H1 (cell line): Measurements from ENCODE around the gene OGDH. TPM values are rescaled to one million over a fixed set of nuclear protein-coding genes. Genes with fewer than 3 reads are reported as not detected.

ENCODE experiments used
- ASH2L ChIP-seq: fragments of 200-600, 300-600 bp; sonication (generic); IDR thresholded peaks from one replicate; pipeline ENCODE4 v1.7.1; 2017; ENCODE audit warnings: low read length
- CHD7 ChIP-seq: fragments of 300-600 bp; sonication (generic); IDR thresholded peaks from 2 replicates; pipeline ENCODE4 v1.7.1; 2012; ENCODE audit warnings: low read length, moderate library complexity, mild to moderate bottlenecking, inconsistent platforms; ENCODE audit not compliant: insufficient replicate concordance
- GABPA ChIP-seq: IDR thresholded peaks from 2 replicates; pipeline ENCODE4 v1.6.1; 2011; ENCODE audit warnings: mild to moderate bottlenecking, low read length, moderate library complexity, borderline replicate concordance; ENCODE audit not compliant: insufficient read depth
- KDM1A ChIP-seq: fragments of 200-600, 300-600 bp; sonication (generic); IDR thresholded peaks from 2 replicates; pipeline ENCODE4 v1.7.1; 2016; ENCODE audit warnings: mild to moderate bottlenecking, low read length, borderline replicate concordance
- KDM4A ChIP-seq: IDR thresholded peaks from one replicate; pipeline ENCODE4 v1.7.1; 2012; ENCODE audit warnings: low read depth, mild to moderate bottlenecking, moderate library complexity, low read length, inconsistent platforms; ENCODE audit not compliant: severe bottlenecking
- NRF1 ChIP-seq: IDR thresholded peaks from 2 replicates; pipeline ENCODE4 v1.6.1; 2011; ENCODE audit warnings: mild to moderate bottlenecking, low read depth, low read length, improper control_type of control experiment
- POU5F1 ChIP-seq: IDR thresholded peaks from 2 replicates; pipeline ENCODE4 v1.6.1; 2011; ENCODE audit warnings: low read depth, mild to moderate bottlenecking, low read length, moderate library complexity
- SAP30 ChIP-seq: fragments of 300-600 bp; sonication (generic); IDR thresholded peaks from 2 replicates; pipeline ENCODE4 v1.7.1; 2012; ENCODE audit warnings: low read length, moderate library complexity, mild to moderate bottlenecking, inconsistent platforms; ENCODE audit not compliant: insufficient read depth, insufficient replicate concordance
- SP1 ChIP-seq: IDR thresholded peaks from 2 replicates; pipeline ENCODE4 v1.6.1; 2011; ENCODE audit warnings: low read depth, low read length
- USF2 ChIP-seq: IDR thresholded peaks from 2 replicates; pipeline ENCODE4 v1.6.1; 2011; ENCODE audit warnings: low read length, improper control_type of control experiment
- ZNF274 ChIP-seq: IDR thresholded peaks from 2 replicates; pipeline ENCODE4 v1.7.0; 2012; ENCODE audit warnings: low read length, borderline replicate concordance; ENCODE audit errors: extremely low read depth
- polyA plus RNA-seq, 7 experiments: library from polyadenylated mRNA; depleted of rRNA in 3 of 7; stranded (reverse) in 5 of 7; unstranded in 2 of 7; fragments of >200 nt in 5 of 7; fragments of 200-250 nt in 2 of 7; gene quantifications; 1 replicate in 5 of 7; 2 replicates in 1 of 7; 4 replicates in 1 of 7; pipeline versions ENCODE4 v1.2.1 to v1.2.3, GENCODE V29; 2011 to 2013; ENCODE audit warnings: missing spikeins in 2 of 7, mixed read lengths in 2 of 7
- total RNA-seq: library from RNA; stranded (reverse); fragmentation: NEBNext Ultra II Directional; extraction: Animal tissue kit (Norgen Biotek cat#: 25700); gene quantifications from 2 replicates; pipeline ENCODE4 v1.2.1, GENCODE V29; 2021

OGDH gene
- total and polyA plus RNA-seq, 2 of the 8 experiments (the other 6 are each of a cell fraction or from before 2014, with no cell fraction given), result 71.6 to 91.6 TPM

GRCh38 chr7:44564606-44565005 is 41.8 kb upstream of the OGDH start (continued):
- no peak for TF ChIP-seq CHD7
- TF ChIP-seq GABPA, result no peak
- no peak for TF ChIP-seq KDM1A
- no peak for TF ChIP-seq ASH2L
- no peak for TF ChIP-seq KDM4A
- TF ChIP-seq NRF1, result no peak
- no peak for TF ChIP-seq USF2
- no peak for TF ChIP-seq SAP30
- no peak for TF ChIP-seq SP1
- TF ChIP-seq POU5F1, result no peak
- no peak for TF ChIP-seq ZNF274
